Measurements from ENCODE around the gene CSTPP1. TPM values are rescaled to one million over a fixed set of nuclear protein-coding genes. Genes with fewer than 3 reads are reported as not detected.

CSTPP1 gene
- total and polyA plus RNA-seq, 2 donors (not counting 1 experiment from before 2014, with no cell fraction given): 15.5 to 34.1 TPM

DNA sequence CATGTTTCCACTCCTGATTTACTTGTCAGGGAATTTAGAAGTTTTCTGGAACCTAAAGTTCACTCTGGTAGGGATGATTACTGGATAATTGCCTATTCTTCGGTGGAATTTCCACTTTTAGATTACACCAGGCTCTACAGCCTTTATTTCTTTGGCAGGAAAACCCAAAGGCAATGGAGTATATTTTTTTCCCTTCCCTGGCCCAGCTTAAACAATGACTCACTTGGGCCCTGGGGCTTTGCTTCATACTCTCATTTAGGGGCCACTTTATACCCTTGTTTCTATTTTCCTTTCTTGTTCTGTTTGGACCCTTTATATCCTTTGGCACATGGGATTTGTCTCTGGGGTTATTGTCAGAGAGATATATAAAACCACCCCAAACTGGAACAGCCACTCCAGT, 114.7 kb downstream of the CSTPP1 start:
- Histone ChIP-seq H3K4me3 (replicated peaks in 1 of 4; ENCODE audit: control extremely low read depth in 1 of 4, insufficient read depth in 1 of 4, low read depth in 3 of 4, low read length in 4 of 4) (no peak overlapping the region), H3K27me3 (ENCODE audit: control insufficient read depth, insufficient read depth, low read length) (no peaks in the 10 kb centered on the region), H3K4me1 (ENCODE audit: control insufficient read depth, extremely low read depth, insufficient read depth, low read length) (peaks cover 3% of the 10 kb centered on the region), H3K27ac (ENCODE audit: insufficient read depth, low read length) (no peak overlapping the region), H4K20me1 (ENCODE audit: control insufficient read depth, extremely low read depth, insufficient read depth, low read length) (no peaks in the 10 kb centered on the region), H3K36me3 (ENCODE audit: control insufficient read depth, insufficient read depth, low read length) (no peaks in the 10 kb centered on the region), H3K79me2 (ENCODE audit: control insufficient read depth, insufficient read depth, low read length) (no peaks in the 10 kb centered on the region), H2AFZ (ENCODE audit: low read length) (no peak overlapping the region), H3K9me3 (ENCODE audit: control insufficient read depth, insufficient read depth, low read depth, low read length) (no peaks in the 10 kb centered on the region), H3K4me2 (ENCODE audit: extremely low read depth, insufficient read depth, low read length) (no peak overlapping the region), H3K9ac (ENCODE audit: insufficient read depth, low read length) (no peak overlapping the region)
- peak; percentile 37 for DNase-seq (ENCODE audit: low read depth in 2 of 2)
- no peak for TF ChIP-seq CTCF (conservative IDR thresholded peaks at IDR 0.05 in 1 of 2, IDR thresholded peaks at IDR 0.05 in 1 of 2; ENCODE audit: low read depth in 1 of 2, low read length in 2 of 2)
- TF ChIP-seq EZH2 (IDR thresholded peaks at IDR 0.05; ENCODE audit: low read length, missing control alignments): no peak

- H3K4me2 ChIP-seq (ENCODE audit: extremely low read depth, insufficient read depth, low read length): no peak overlapping the region
- H4K20me1 ChIP-seq (ENCODE audit: control insufficient read depth, extremely low read depth, insufficient read depth, low read length): no peaks in the 10 kb centered on the region
- no peaks in the 10 kb centered on the region for H3K9me3 ChIP-seq (ENCODE audit: control insufficient read depth, insufficient read depth, low read depth, low read length)
- no peak for TF ChIP-seq CTCF (conservative IDR thresholded peaks at IDR 0.05 in 1 of 2, IDR thresholded peaks at IDR 0.05 in 1 of 2; ENCODE audit: low read depth in 1 of 2, low read length in 2 of 2)
- TF ChIP-seq EZH2 (IDR thresholded peaks at IDR 0.05; ENCODE audit: low read length, missing control alignments): no peak
- H3K79me2 ChIP-seq (ENCODE audit: control insufficient read depth, insufficient read depth, low read length): no peaks in the 10 kb centered on the region
- H3K27me3 ChIP-seq (ENCODE audit: control insufficient read depth, insufficient read depth, low read length): no peaks in the 10 kb centered on the region
- H2AFZ ChIP-seq (ENCODE audit: low read length): no peak overlapping the region
- no peak overlapping the region for H3K27ac ChIP-seq (ENCODE audit: insufficient read depth, low read length)
- H3K9ac ChIP-seq (ENCODE audit: insufficient read depth, low read length): no peak overlapping the region
- no peaks in the 10 kb centered on the region for H3K36me3 ChIP-seq (ENCODE audit: control insufficient read depth, insufficient read depth, low read length)
- H3K4me1 ChIP-seq (ENCODE audit: control insufficient read depth, extremely low read depth, insufficient read depth, low read length): peaks cover 6% of the 10 kb centered on the region
- DNase-seq (ENCODE audit: low read depth in 2 of 2): no peak
- no peak overlapping the region for H3K4me3 ChIP-seq (replicated peaks in 1 of 4; ENCODE audit: control extremely low read depth in 1 of 4, insufficient read depth in 1 of 4, low read depth in 3 of 4, low read length in 4 of 4)
These were observed 115.6 kb downstream of the CSTPP1 start for GRCh38 chr11:47052165-47052564.

- no peak overlapping the region for H3K27ac ChIP-seq (ENCODE audit: insufficient read depth, low read length)
- H4K20me1 ChIP-seq (ENCODE audit: control insufficient read depth, extremely low read depth, insufficient read depth, low read length): no peaks in the 10 kb centered on the region
- no peak overlapping the region for H3K9ac ChIP-seq (ENCODE audit: insufficient read depth, low read length)
- no peak overlapping the region for H3K4me2 ChIP-seq (ENCODE audit: extremely low read depth, insufficient read depth, low read length)
- no peaks in the 10 kb centered on the region for H3K79me2 ChIP-seq (ENCODE audit: control insufficient read depth, insufficient read depth, low read length)
- H3K27me3 ChIP-seq (ENCODE audit: control insufficient read depth, insufficient read depth, low read length): no peaks in the 10 kb centered on the region
- no peaks in the 10 kb centered on the region for H3K36me3 ChIP-seq (ENCODE audit: control insufficient read depth, insufficient read depth, low read length)
- no peaks in the 10 kb centered on the region for H3K9me3 ChIP-seq (ENCODE audit: control insufficient read depth, insufficient read depth, low read depth, low read length)
- DNase-seq (ENCODE audit: low read depth in 2 of 2): no peak
- no peak for TF ChIP-seq CTCF (conservative IDR thresholded peaks at IDR 0.05 in 1 of 2, IDR thresholded peaks at IDR 0.05 in 1 of 2; ENCODE audit: low read depth in 1 of 2, low read length in 2 of 2)
- no peak for TF ChIP-seq EZH2 (IDR thresholded peaks at IDR 0.05; ENCODE audit: low read length, missing control alignments)
- H3K4me3 ChIP-seq (replicated peaks in 1 of 4; ENCODE audit: control extremely low read depth in 1 of 4, insufficient read depth in 1 of 4, low read depth in 3 of 4, low read length in 4 of 4): no peak overlapping the region
- peaks cover 6% of the 10 kb centered on the region for H3K4me1 ChIP-seq (ENCODE audit: control insufficient read depth, extremely low read depth, insufficient read depth, low read length)
- H2AFZ ChIP-seq (ENCODE audit: low read length): no peak overlapping the region
These were observed 116.0 kb downstream of the CSTPP1 start for GRCh38 chr11:47052576-47052975.
